Neural progenitor cell (in vitro differentiated cells): Measurements from ENCODE around the gene ARHGAP24. TPM values are rescaled to one million over a fixed set of nuclear protein-coding genes. Genes with fewer than 3 reads are reported as not detected.

ENCODE experiments used
- DNase-seq: peaks from one replicate; pipeline ENCODE4 v3.0.0-alpha.2; 2016; ENCODE audit warnings: low spot score
- H2AFZ ChIP-seq: fragments of 200-600 bp; sonication (generic); replicated peaks from 2 replicates; pipeline ENCODE4 v1.6.1; 2016; ENCODE audit warnings: antibody characterized with exemption
- H3F3A ChIP-seq: fragments of 200-600 bp; sonication (generic); 2 replicates; pipeline ENCODE4 v1.6.1; 2016; ENCODE audit warnings: antibody characterized with exemption, low read depth
- H3K27ac ChIP-seq: fragments of 200-600 bp; sonication (generic); 2 replicates; pipeline ENCODE4 v1.5.1; 2016; ENCODE audit warnings: mild to moderate bottlenecking
- H3K27me3 ChIP-seq: fragments of 200-600 bp; sonication (generic); 2 replicates; pipeline ENCODE4 v1.6.1; 2016; ENCODE audit warnings: mild to moderate bottlenecking, moderate library complexity
- H3K36me3 ChIP-seq: fragments of 200-600 bp; sonication (generic); 2 replicates; pipeline ENCODE4 v1.5.1; 2016
- H3K4me1 ChIP-seq: fragments of 200-600 bp; sonication (generic); 2 replicates; pipeline ENCODE4 v1.6.1; 2016; ENCODE audit warnings: mixed run types
- H3K4me2 ChIP-seq: fragments of 200-600 bp; sonication (generic); 2 replicates; pipeline ENCODE4 v1.6.1; 2016
- H3K4me3 ChIP-seq: fragments of 200-600 bp; sonication (generic); 2 replicates; pipeline ENCODE4 v1.5.1; 2016
- H3K79me2 ChIP-seq: fragments of 200-600 bp; sonication (generic); 2 replicates; pipeline ENCODE4 v1.6.1; 2016; ENCODE audit warnings: low read depth
- H3K9ac ChIP-seq: fragments of 200-600 bp; sonication (generic); 2 replicates; pipeline ENCODE4 v1.6.1; 2016
- H3K9me3 ChIP-seq: fragments of 200-600 bp; sonication (generic); 2 replicates; pipeline ENCODE4 v1.5.1; 2016; ENCODE audit warnings: low read depth
- H4K20me1 ChIP-seq: fragments of 200-600 bp; sonication (generic); 2 replicates; pipeline ENCODE4 v1.6.1; 2016; ENCODE audit warnings: low read depth
- H3K27ac Mint-ChIP-seq: 3 replicates; pipeline ENCODE4 v1.8.0; 2021; ENCODE audit warnings: mixed read lengths
- H3K27me3 Mint-ChIP-seq: 2 replicates; pipeline ENCODE4 v1.8.0; 2022; ENCODE audit warnings: low read depth, mild to moderate bottlenecking, inconsistent platforms, moderate library complexity, mixed read lengths; ENCODE audit not compliant: insufficient read depth
- H3K36me3 Mint-ChIP-seq: 3 replicates; pipeline ENCODE4 v1.8.0; 2021; ENCODE audit warnings: mixed read lengths
- H3K4me1 Mint-ChIP-seq: 3 replicates; pipeline ENCODE4 v1.8.0; 2021; ENCODE audit warnings: mixed read lengths
- H3K4me3 Mint-ChIP-seq: 3 replicates; pipeline ENCODE4 v1.8.0; 2021; ENCODE audit warnings: mild to moderate bottlenecking, moderate library complexity, mixed read lengths
- H3K9me3 Mint-ChIP-seq: 3 replicates; pipeline ENCODE4 v1.8.0; 2020; ENCODE audit warnings: mixed read lengths
- CTCF ChIP-seq: fragments of 200-600 bp; sonication (generic); IDR thresholded peaks from 2 replicates; pipeline ENCODE4 v1.5.1; 2017; ENCODE audit warnings: antibody characterized with exemption, mild to moderate bottlenecking
- EZH2 ChIP-seq: fragments of 200-600 bp; sonication (generic); IDR thresholded peaks from 2 replicates; pipeline ENCODE4 v1.6.1; 2017; ENCODE audit warnings: antibody characterized with exemption, mild to moderate bottlenecking, moderate library complexity
- EZH2phosphoT487 ChIP-seq: fragments of 200-600 bp; sonication (generic); IDR thresholded peaks from 2 replicates; pipeline ENCODE4 v1.6.1; 2017; ENCODE audit warnings: antibody characterized with exemption
- total RNA-seq: library from RNA; depleted of rRNA; stranded (reverse); fragments of >200 nt; gene quantifications from 2 replicates; pipeline ENCODE4 v1.2.3, GENCODE V29; 2015; ENCODE audit warnings: low replicate concordance

ARHGAP24 gene
- total RNA-seq, 1 donor from 2014 or later = 2.2 TPM

GRCh38 chr4:85778632-85779131 lies 303.7 kb downstream of the ARHGAP24 start:
- DNase-seq = no peak
- peaks cover 10% of the 10 kb centered on the region for H3K4me1 ChIP-seq
- H3K27me3 Mint-ChIP-seq = peaks cover 3% of the 10 kb centered on the region
- no peak overlapping the region for H3K4me3 ChIP-seq
- no peaks in the 10 kb centered on the region for H4K20me1 ChIP-seq
- TF ChIP-seq CTCF (no peak), EZH2 (no peak), EZH2phosphoT487 (no peak)
- no peak overlapping the region for H3K4me3 Mint-ChIP-seq
- no peaks in the 10 kb centered on the region for H3K36me3 Mint-ChIP-seq
- no peak overlapping the region for H3K27ac Mint-ChIP-seq
- H3K36me3 ChIP-seq = no peaks in the 10 kb centered on the region
- no peak overlapping the region for H3K4me2 ChIP-seq
- no peak overlapping the region for H3K27ac ChIP-seq
- H3K27me3 ChIP-seq = no peaks in the 10 kb centered on the region
- peak overlapping the region; percentile 66 for H2AFZ ChIP-seq
- H3K4me1 Mint-ChIP-seq = peaks cover 6% of the 10 kb centered on the region
- H3K79me2 ChIP-seq = no peaks in the 10 kb centered on the region
- H3K9me3 Mint-ChIP-seq = no peaks in the 10 kb centered on the region
- no peaks in the 10 kb centered on the region for H3K9me3 ChIP-seq
- no peak overlapping the region for H3K9ac ChIP-seq
- no peaks in the 10 kb centered on the region for H3F3A ChIP-seq

- H2AFZ ChIP-seq = peak overlapping the region; percentile 66
- Mint-ChIP-seq H3K4me1 (peaks cover 4% of the 10 kb centered on the region), H3K27me3 (peaks cover 3% of the 10 kb centered on the region)
Observed at GRCh38 chr4:85779165-85779564, 304.2 kb downstream of the ARHGAP24 start.

GRCh38 chr4:85780664-85781063 lies 305.7 kb downstream of the ARHGAP24 start:
- Histone ChIP-seq H3K27ac (no peak overlapping the region), H3K4me3 (no peak overlapping the region), H3K4me1 (no peaks in the 10 kb centered on the region), H3K79me2 (no peaks in the 10 kb centered on the region), H3K9me3 (no peaks in the 10 kb centered on the region), H3F3A (no peaks in the 10 kb centered on the region), H3K36me3 (no peaks in the 10 kb centered on the region), H2AFZ (no peak overlapping the region), H3K4me2 (no peak overlapping the region), H4K20me1 (no peaks in the 10 kb centered on the region), H3K27me3 (no peaks in the 10 kb centered on the region), H3K9ac (no peak overlapping the region)
- H3K36me3 Mint-ChIP-seq = no peaks in the 10 kb centered on the region
- H3K4me1 Mint-ChIP-seq = peaks cover 4% of the 10 kb centered on the region
- no peak for DNase-seq
- no peaks in the 10 kb centered on the region for H3K9me3 Mint-ChIP-seq
- no peak for TF ChIP-seq EZH2
- no peak for TF ChIP-seq EZH2phosphoT487
- no peak for TF ChIP-seq CTCF
- H3K27me3 Mint-ChIP-seq = no peaks in the 10 kb centered on the region
- H3K4me3 Mint-ChIP-seq = no peak overlapping the region
- H3K27ac Mint-ChIP-seq = no peak overlapping the region

More at GRCh38 chr4:85779165-85779564, 304.2 kb downstream of the ARHGAP24 start:
- Histone ChIP-seq H3K4me2 (no peak overlapping the region), H3K4me3 (no peak overlapping the region), H3F3A (no peaks in the 10 kb centered on the region), H3K27ac (no peak overlapping the region), H4K20me1 (no peaks in the 10 kb centered on the region), H3K9me3 (no peaks in the 10 kb centered on the region), H3K36me3 (no peaks in the 10 kb centered on the region), H3K4me1 (peaks cover 5% of the 10 kb centered on the region), H3K79me2 (no peaks in the 10 kb centered on the region), H3K27me3 (no peaks in the 10 kb centered on the region), H3K9ac (no peak overlapping the region)
- Mint-ChIP-seq H3K9me3 (no peaks in the 10 kb centered on the region), H3K4me3 (no peak overlapping the region), H3K27ac (peak overlapping the region; percentile 3), H3K36me3 (no peaks in the 10 kb centered on the region)
- no peak for DNase-seq
- TF ChIP-seq CTCF = no peak
- TF ChIP-seq EZH2phosphoT487 = no peak
- TF ChIP-seq EZH2 = no peak
